HEK293 (cell line): Measurements from ENCODE around the gene ESR2.
"Not testable (repeated sequence)": the region's sequence is repeated elsewhere in the genome, so short reads cannot be mapped to it uniquely, and the experiment has no call there.

Experiments used
- CTCF ChIA-PET: fragments of 350-600 bp; formaldehyde crosslinking; extraction: SDS; loops from one replicate; lab custom pipeline; 2021; ENCODE audit warnings: antibody characterized with exemption; lab: Yijun Ruan, JAX
- POLR2A ChIA-PET: fragments of 300-600 bp; formaldehyde crosslinking; extraction: SDS; loops from one replicate; lab custom pipeline; 2020; ENCODE audit warnings: antibody characterized with exemption, inconsistent platforms; lab: Yijun Ruan, JAX
- H3K27ac ChIP-seq: fragments of 200-500 bp; sonication (Bioruptor generic); 2 replicates; pipeline ENCODE4 v1.5.1; 2014; ENCODE audit warnings: low read depth, low read length, control low read depth, inconsistent platforms; ENCODE audit errors: extremely low read depth
- H3K36me3 ChIP-seq, 2 experiments: fragments of 200-500 bp in 1 of 2; sonication (Bioruptor generic) in 1 of 2; 1 replicate in 1 of 2; 2 replicates in 1 of 2; pipeline ENCODE4 v1.5.1; 2014 to 2017; ENCODE audit warnings: inconsistent platforms in 2 of 2, low read length in 2 of 2; ENCODE audit not compliant: control insufficient read depth in 2 of 2, insufficient read depth in 1 of 2
- H3K4me1 ChIP-seq: fragments of 200-500 bp; sonication (Bioruptor generic); 2 replicates; pipeline ENCODE4 v1.5.1; 2014; ENCODE audit warnings: mild to moderate bottlenecking, low read length, inconsistent platforms; ENCODE audit not compliant: control insufficient read depth, insufficient read depth
- H3K4me3 ChIP-seq: 2 replicates; pipeline ENCODE4 v1.5.1; 2011; ENCODE audit warnings: low read depth, mild to moderate bottlenecking, control low read depth, low read length, moderate library complexity
- H3K9me3 ChIP-seq: fragments of 200-500 bp; sonication (Bioruptor generic); 2 replicates; pipeline ENCODE4 v1.5.1; 2014; ENCODE audit warnings: low read depth, low read length, inconsistent platforms; ENCODE audit not compliant: control insufficient read depth, insufficient read depth
- ATF2 ChIP-seq: fragments of 450-650 bp; formaldehyde crosslinking; IDR thresholded peaks from 2 replicates; pipeline ENCODE4 v1.5.1; 2016; ENCODE audit warnings: missing biosample characterization, missing genetic modification characterization, low read depth
- CTCF ChIP-seq: fragments of 450-650 bp; formaldehyde crosslinking; IDR thresholded peaks from 2 replicates; pipeline ENCODE4 v1.5.1; 2016; ENCODE audit warnings: missing biosample characterization, missing genetic modification characterization
- SCRT1 ChIP-seq: fragments of 450-650 bp; formaldehyde crosslinking; IDR thresholded peaks from 2 replicates; pipeline ENCODE4 v1.5.1; 2016; ENCODE audit warnings: missing biosample characterization, missing genetic modification characterization, borderline replicate concordance
- SCRT2 ChIP-seq: fragments of 450-650 bp; formaldehyde crosslinking; IDR thresholded peaks from 2 replicates; pipeline ENCODE4 v1.5.1; 2016; ENCODE audit warnings: missing biosample characterization, missing genetic modification characterization
- SP7 ChIP-seq: fragments of 450-650 bp; formaldehyde crosslinking; IDR thresholded peaks from 2 replicates; pipeline ENCODE4 v1.5.1; 2016; ENCODE audit warnings: missing biosample characterization, missing genetic modification characterization
- ZBTB1 ChIP-seq: fragments of 450-650 bp; formaldehyde crosslinking; IDR thresholded peaks from 2 replicates; pipeline ENCODE4 v1.5.1; 2016; ENCODE audit warnings: missing biosample characterization, missing genetic modification characterization
- ZBTB17 ChIP-seq: fragments of 450-650 bp; formaldehyde crosslinking; IDR thresholded peaks from 2 replicates; pipeline ENCODE4 v1.5.1; 2016; ENCODE audit warnings: missing biosample characterization, missing genetic modification characterization
- ZEB2 ChIP-seq: fragments of 450-650 bp; formaldehyde crosslinking; IDR thresholded peaks from 2 replicates; pipeline ENCODE4 v1.5.1; 2016; ENCODE audit warnings: missing biosample characterization, missing genetic modification characterization
- ZNF10 ChIP-seq: fragments of 450-650 bp; formaldehyde crosslinking; IDR thresholded peaks from 2 replicates; pipeline ENCODE4 v1.5.1; 2017; ENCODE audit warnings: missing biosample characterization, missing genetic modification characterization
- ZNF2 ChIP-seq: fragments of 450-650 bp; formaldehyde crosslinking; IDR thresholded peaks from 2 replicates; pipeline ENCODE4 v1.5.1; 2016; ENCODE audit warnings: missing biosample characterization, missing genetic modification characterization
- ZNF24 ChIP-seq: fragments of 450-650 bp; formaldehyde crosslinking; IDR thresholded peaks from 2 replicates; pipeline ENCODE4 v1.5.1; 2016; ENCODE audit warnings: missing biosample characterization, missing genetic modification characterization
- ZNF398 ChIP-seq: fragments of 450-650 bp; formaldehyde crosslinking; IDR thresholded peaks from 2 replicates; pipeline ENCODE4 v1.5.1; 2017; ENCODE audit warnings: missing biosample characterization, missing genetic modification characterization
- ZNF654 ChIP-seq: fragments of 450-650 bp; formaldehyde crosslinking; IDR thresholded peaks from 2 replicates; pipeline ENCODE4 v1.5.1; 2016; ENCODE audit warnings: low read depth, missing biosample characterization, missing genetic modification characterization
- ZNF660 ChIP-seq: fragments of 450-650 bp; IDR thresholded peaks from 2 replicates; pipeline ENCODE4 v1.5.1; 2018; ENCODE audit warnings: missing biosample characterization, mild to moderate bottlenecking, missing genetic modification characterization
- ZSCAN18 ChIP-seq: fragments of 450-650 bp; formaldehyde crosslinking; IDR thresholded peaks from 2 replicates; pipeline ENCODE4 v1.5.1; 2016; ENCODE audit warnings: missing biosample characterization, missing genetic modification characterization

ESR2 gene

GRCh38 chr14:64320362-64320761 lies 26.2 kb upstream of the ESR2 start:
- H3K27ac ChIP-seq, H3K9me3 ChIP-seq, H3K4me3 ChIP-seq, H3K36me3 ChIP-seq, H3K4me1 ChIP-seq: not testable (repeated sequence)
- CTCF ChIA-PET, result interaction anchor here (1.2 kb wide), 1 partner anchor 17 kb away, joined by 6 read pairs; no protein-coding TSS in a partner anchor
- POLR2A ChIA-PET, result interaction anchor here (0.7 kb wide), 1 partner anchor 553 kb away, joined by 3 read pairs; no protein-coding TSS in a partner anchor
- TF ChIP-seq SP7, result peak; percentile 94
- 0 out of 2 replicates have a peak, but pooled peaks have one; percentile 15 for TF ChIP-seq ATF2 (tag by site-specific recombination)

- H3K9me3 ChIP-seq, CTCF ChIA-PET, H3K36me3 ChIP-seq, H3K4me1 ChIP-seq, H3K27ac ChIP-seq, H3K4me3 ChIP-seq: not testable (repeated sequence)
- POLR2A ChIA-PET, result interaction anchor here (0.7 kb wide), 1 partner anchor 190 kb away, joined by 4 read pairs; no protein-coding TSS in a partner anchor
Observed at GRCh38 chr14:64318695-64319094, 24.5 kb upstream of the ESR2 start.

GRCh38 chr14:64303471-64303917 lies 9.3 kb upstream of the ESR2 start:
- no peaks in the 10 kb centered on the region for H3K36me3 ChIP-seq
- ChIA-PET POLR2A (interaction anchor here (1.2 kb wide), 1 partner anchor 84 kb away, joined by 4 read pairs; the partner anchor contains the start of gene MTHFD1), CTCF (interaction anchor here (0.5 to 3.5 kb wide), 43 partner anchors 8 to 1124 kb away, joined by 3 to 26 read pairs (median 4); partner anchors contain the start of genes ESR2 and ZBTB1)
- H3K9me3 ChIP-seq, result no peaks in the 10 kb centered on the region
- TF ChIP-seq ZNF10 (tag by site-specific recombination) (0 out of 2 replicates have a peak, but pooled peaks have one; percentile 26), ZNF660 (tag by site-specific recombination) (0 out of 2 replicates have a peak, but pooled peaks have one; percentile 29), ZNF654 (tag by site-specific recombination) (peak; percentile 82), SCRT2 (tag by site-specific recombination) (peak; percentile 86), ZBTB1 (tag by site-specific recombination) (no peak), ZSCAN18 (no peak), SCRT1 (0 out of 2 replicates have a peak, but pooled peaks have one; percentile 52), ZNF24 (tag by site-specific recombination) (no peak), CTCF (tag by site-specific recombination) (0 out of 2 replicates have a peak, but pooled peaks have one; percentile 48), ZNF398 (tag by site-specific recombination) (no peak), ZEB2 (no peak), ZNF2 (tag by site-specific recombination) (0 out of 2 replicates have a peak, but pooled peaks have one; percentile 26), ZBTB17 (tag by site-specific recombination) (peak; percentile 68)
- no peak overlapping the region for H3K27ac ChIP-seq
- H3K4me1 ChIP-seq, result no peaks in the 10 kb centered on the region
- H3K4me3 ChIP-seq, result no peak overlapping the region
